GM12801 (cell line): ENCODE data around the gene NDC80.

ENCODE experiments used
- TF ChIP-seq, protein P1 (sequence below): IDR thresholded peaks from one replicate; pipeline ENCODE4 v1.5.1; 2011; ENCODE audit warnings: control low read depth; ENCODE audit not compliant: insufficient read length; ENCODE audit errors: extremely low read depth

NDC80 gene

GRCh38 chr18:2547477-2548087, 23.8 kb upstream of the NDC80 start:
- TF ChIP-seq, protein P1, sequence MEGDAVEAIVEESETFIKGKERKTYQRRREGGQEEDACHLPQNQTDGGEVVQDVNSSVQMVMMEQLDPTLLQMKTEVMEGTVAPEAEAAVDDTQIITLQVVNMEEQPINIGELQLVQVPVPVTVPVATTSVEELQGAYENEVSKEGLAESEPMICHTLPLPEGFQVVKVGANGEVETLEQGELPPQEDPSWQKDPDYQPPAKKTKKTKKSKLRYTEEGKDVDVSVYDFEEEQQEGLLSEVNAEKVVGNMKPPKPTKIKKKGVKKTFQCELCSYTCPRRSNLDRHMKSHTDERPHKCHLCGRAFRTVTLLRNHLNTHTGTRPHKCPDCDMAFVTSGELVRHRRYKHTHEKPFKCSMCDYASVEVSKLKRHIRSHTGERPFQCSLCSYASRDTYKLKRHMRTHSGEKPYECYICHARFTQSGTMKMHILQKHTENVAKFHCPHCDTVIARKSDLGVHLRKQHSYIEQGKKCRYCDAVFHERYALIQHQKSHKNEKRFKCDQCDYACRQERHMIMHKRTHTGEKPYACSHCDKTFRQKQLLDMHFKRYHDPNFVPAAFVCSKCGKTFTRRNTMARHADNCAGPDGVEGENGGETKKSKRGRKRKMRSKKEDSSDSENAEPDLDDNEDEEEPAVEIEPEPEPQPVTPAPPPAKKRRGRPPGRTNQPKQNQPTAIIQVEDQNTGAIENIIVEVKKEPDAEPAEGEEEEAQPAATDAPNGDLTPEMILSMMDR = no peak

DNA sequence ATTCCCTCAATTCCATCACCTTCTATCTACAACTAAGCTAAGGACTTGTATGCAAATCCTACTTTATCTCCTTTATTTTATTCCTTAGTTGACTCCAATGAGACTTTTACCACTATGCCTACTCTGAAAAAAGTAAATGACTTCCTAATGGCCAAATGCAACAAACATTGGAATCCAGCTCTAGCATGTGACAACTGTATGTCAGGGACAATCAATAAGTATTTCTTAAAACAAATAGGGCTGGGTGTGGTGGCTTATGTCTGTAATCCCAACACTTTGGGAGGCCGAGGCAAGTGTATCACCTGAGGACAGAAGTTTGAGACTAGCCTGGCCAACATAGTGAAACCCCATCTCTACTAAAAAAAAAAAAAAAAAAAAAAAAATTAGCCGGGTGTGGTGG, 21.9 kb upstream of the NDC80 start:
- TF ChIP-seq, protein P1 = no peak

DNA sequence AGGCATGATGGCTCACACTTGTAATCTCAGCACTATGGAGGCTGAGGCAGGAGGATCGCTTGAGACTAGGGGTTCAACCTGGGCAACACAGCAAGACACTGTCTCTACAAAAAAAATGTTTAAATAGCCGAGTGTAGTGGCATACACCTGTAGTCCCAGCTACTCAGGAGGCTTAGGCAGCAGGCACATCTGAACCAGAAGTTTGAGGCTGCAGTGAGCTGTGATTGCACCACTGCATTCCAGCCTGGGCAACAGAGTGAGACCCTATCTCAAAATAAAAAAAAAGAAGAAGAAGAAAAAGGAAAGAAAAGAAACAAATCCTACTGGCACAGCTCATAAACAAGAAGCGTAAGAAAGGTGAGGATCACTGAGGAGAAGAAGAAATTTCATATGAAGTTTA, 19.9 kb upstream of the NDC80 start:
- TF ChIP-seq, protein P1 = no peak

GRCh38 chr18:2554696-2555095, 16.7 kb upstream of the NDC80 start:
- TF ChIP-seq, protein P1 = no peak

DNA sequence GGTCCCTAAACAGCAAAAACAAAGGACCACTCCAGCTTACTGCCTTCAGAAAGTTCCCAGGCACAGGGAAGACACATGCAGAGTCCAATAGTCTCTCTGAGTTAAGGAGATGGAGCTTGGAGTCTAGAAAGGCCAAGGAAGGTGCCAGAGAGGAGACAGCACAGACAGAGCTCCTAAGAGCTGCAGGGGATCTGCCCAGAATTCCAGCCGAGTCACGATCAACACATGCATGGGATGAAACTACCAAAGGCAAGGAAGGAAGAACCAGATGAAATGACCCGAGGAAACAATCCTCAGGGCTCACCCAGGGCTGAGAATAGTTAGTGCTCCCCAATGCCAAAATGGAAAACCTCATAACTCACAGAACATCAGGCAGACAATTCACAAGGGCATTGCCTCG, 15.5 kb upstream of the NDC80 start:
- TF ChIP-seq, protein P1 = no peak

GRCh38 chr18:2557536-2557935, 13.8 kb upstream of the NDC80 start:
- TF ChIP-seq, protein P1 = no peak

DNA sequence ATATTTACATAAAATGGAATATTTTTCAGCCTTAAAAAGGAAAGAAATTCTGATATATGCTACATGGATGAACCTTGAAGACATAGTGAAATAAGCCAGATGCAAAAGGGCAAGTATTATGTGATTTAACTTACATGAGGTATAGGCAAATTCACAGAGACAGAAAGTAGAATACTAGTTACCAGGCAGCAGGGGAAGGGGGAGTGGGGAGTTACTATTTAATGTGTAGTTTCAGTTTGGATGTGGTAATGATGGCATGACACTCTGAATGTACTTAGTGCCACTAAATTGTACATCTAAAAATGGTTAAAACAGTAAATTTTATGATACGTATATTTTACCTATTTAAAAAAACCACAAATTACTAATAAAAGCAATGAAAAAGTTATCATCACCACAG, 12.1 kb upstream of the NDC80 start:
- TF ChIP-seq, protein P1 = no peak
